Activated CD4-positive, alpha-beta T cell treated with anti-CD3 and anti-CD28 coated beads for 36 hours (primary cell): ENCODE results near the gene AGRP. TPM values are rescaled to one million over a fixed set of nuclear protein-coding genes. Genes with fewer than 3 reads are reported as not detected.
A peak's percentile ranks its signal among the peaks of the same experiment; 100 is the strongest.

Source experiments
- ATAC-seq: fragments of 200-7000 bp; cut with Tn5 transposase; one replicate; pipeline ENCODE4 v1.10.0; 2021; ENCODE audit warnings: mild to moderate bottlenecking, moderate library complexity
- CTCF ChIA-PET: fragments of 350-600 bp; sonication (Branson Sonifier 250); formaldehyde crosslinking; loops from one replicate; lab custom pipeline; 2021; ENCODE audit warnings: antibody characterized with exemption; lab: Charles Lee
- POLR2A ChIA-PET: fragments of 350-600 bp; sonication (Branson Sonifier 250); formaldehyde crosslinking; loops from one replicate; lab custom pipeline; 2021; ENCODE audit warnings: antibody characterized with exemption, inconsistent platforms; lab: Charles Lee
- DNase-seq: peaks from one replicate; pipeline ENCODE4 v3.0.0-alpha.2; 2020
- H3K27ac Mint-ChIP-seq: one replicate; pipeline ENCODE4 v1.8.0; 2021; ENCODE audit warnings: mixed read lengths
- H3K27me3 Mint-ChIP-seq: one replicate; pipeline ENCODE4 v1.8.0; 2021; ENCODE audit warnings: mixed read lengths
- H3K36me3 Mint-ChIP-seq: one replicate; pipeline ENCODE4 v1.8.0; 2021; ENCODE audit warnings: low read depth, mixed read lengths
- H3K4me1 Mint-ChIP-seq: one replicate; pipeline ENCODE4 v1.8.0; 2021; ENCODE audit warnings: mixed read lengths
- H3K4me3 Mint-ChIP-seq: one replicate; pipeline ENCODE4 v1.8.0; 2021; ENCODE audit warnings: mild to moderate bottlenecking, moderate library complexity, mixed read lengths
- H3K9me3 Mint-ChIP-seq: one replicate; pipeline ENCODE4 v1.8.0; 2021; ENCODE audit warnings: low read depth, mixed read lengths
- intact Hi-C, 2 experiments: fragments of 100-400 bp; cut with DNase I in 1 of 2; cut with micrococcal nuclease in 1 of 2; formaldehyde crosslinking; loops; one replicate each; pipeline versions ENCODE4 v1.14.2 to v1.15.1; 2022 to 2024; cut with DNase I, micrococcal nuclease
- total RNA-seq, 2 experiments: library from RNA; stranded (reverse); gene quantifications; one replicate each; pipeline ENCODE4 v1.2.3, GENCODE V29; 2021

AGRP gene
- total RNA-seq, 2 experiments from 2014 or later: not detected

DNA sequence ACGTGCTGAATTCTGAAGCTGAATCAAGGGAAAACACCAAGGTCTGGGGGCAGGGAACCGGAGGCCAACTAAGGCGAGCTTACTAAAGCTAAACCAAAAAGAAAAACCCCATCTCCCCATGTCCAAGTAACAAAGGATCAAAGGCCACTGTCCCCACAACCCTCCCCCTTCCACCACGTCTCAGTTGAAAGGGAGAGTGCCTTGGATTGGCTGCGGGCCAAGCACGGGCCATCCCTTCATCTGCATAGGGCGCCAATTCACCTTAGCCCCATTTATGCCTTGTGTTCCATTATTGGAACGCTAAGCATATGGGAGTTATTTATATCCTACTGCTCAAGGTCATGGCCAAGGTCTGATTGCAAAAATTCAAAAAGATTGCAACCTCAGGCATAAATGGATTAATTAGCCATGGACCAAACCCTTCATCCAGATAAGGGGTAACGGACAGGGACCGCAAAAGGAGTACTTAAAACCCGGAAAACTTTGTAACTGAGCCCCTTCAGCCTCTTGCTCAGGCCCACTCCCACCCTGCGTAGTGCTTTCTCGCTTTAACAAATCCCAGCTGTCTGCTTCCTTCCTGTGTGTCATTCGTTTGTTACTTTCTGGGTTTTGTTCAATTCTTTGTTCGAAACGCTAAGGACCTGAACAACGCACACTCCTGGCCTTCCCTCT lies 1.6 kb downstream of the AGRP start:
- intact Hi-C loops: loop anchor here (1.0 to 5.0 kb wide), 18 partner anchors 33 to 455 kb away; partner anchors contain the start of genes ACD (in 2 of the 2), CTCF (in 2 of the 2), PARD6A (in 2 of the 2) and C16orf86 (in 1 of the 2)
- Mint-ChIP-seq H3K27me3 (no peaks in the 10 kb centered on the region), H3K36me3 (peaks cover 10% of the 10 kb centered on the region), H3K9me3 (no peaks in the 10 kb centered on the region), H3K27ac (peak overlapping the region; percentile 98), H3K4me1 (peaks cover 24% of the 10 kb centered on the region), H3K4me3 (peak overlapping the region; percentile 97)
- ChIA-PET POLR2A (interaction anchor here (0.5 to 1.7 kb wide), 5 partner anchors 80 to 498 kb away, joined by 3 to 4 read pairs (median 3); partner anchors contain the start of genes ACD, CARMIL2 and CTCF), CTCF (interaction anchor here (0.6 to 22.2 kb wide), 30 partner anchors 9 to 519 kb away, joined by 3 to 390 read pairs (median 4); partner anchors contain the start of genes C16orf86, CTCF, ENKD1 and TMEM208)
- ATAC-seq (peak; percentile 35), DNase-seq (peak; percentile 77)

DNA sequence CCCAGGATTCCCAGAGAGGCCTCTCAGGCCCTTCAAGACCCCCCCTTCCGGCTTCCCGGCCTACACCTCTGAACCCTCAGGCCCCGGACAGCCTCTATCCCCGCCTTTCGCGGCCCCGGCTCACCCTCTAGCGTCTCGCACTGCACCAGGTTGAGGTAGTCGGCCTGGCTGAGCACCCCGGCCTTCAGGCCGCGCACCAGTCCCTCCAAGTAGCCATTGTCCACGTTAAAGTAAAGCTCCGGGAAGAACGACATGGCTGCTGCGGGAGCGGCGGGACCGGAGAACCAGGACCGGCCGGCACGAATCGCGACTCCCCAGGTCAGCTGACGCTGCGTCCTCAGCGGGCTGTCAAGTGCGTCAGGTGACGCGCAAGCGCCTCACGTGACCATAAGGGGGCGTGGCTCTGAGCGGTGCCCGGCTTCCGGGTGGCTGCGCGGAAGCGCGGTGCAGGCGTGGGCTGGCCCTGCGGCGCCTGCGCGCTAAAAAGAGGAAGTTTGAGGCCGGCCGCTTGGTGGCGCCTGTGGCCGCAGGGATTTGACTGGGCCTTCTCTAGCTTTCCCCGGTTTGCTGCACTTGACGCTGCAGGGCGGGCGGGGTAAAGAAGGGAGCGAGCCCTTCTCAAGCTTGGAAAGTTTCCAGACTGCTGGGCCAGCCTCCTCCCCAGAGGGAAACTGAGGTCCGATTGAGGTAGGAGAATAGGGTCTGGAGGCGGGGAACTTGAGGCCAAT lies 2.4 kb downstream of the AGRP start, which contains the start of gene ATP6V0D1:
Gene ATP6V0D1, minus strand, starts transcription at position 325 of the 728 bp plus-strand sequence. Its CDS starts 71 bp downstream, at position 254.
- ChIA-PET POLR2A (interaction anchor here (0.5 to 1.7 kb wide), 6 partner anchors 81 to 497 kb away, joined by 3 to 4 read pairs (median 3); partner anchors contain the start of genes ACD, CARMIL2, CTCF and RANBP10), CTCF (interaction anchor here (0.6 to 22.2 kb wide), 30 partner anchors 9 to 519 kb away, joined by 3 to 390 read pairs (median 4); partner anchors contain the start of genes C16orf86, CTCF, ENKD1 and TMEM208)
- Mint-ChIP-seq H3K4me3 (peak within 1 kb of the TSS; percentile 97), H3K36me3 (peaks cover 10% of the 10 kb centered on the region), H3K27ac (peak within 1 kb of the TSS; percentile 98), H3K4me1 (peaks cover 31% of the 10 kb centered on the region), H3K27me3 (no peaks in the 10 kb centered on the region), H3K9me3 (no peaks in the 10 kb centered on the region)
- peak; percentile 100 for DNase-seq
- intact Hi-C loops: loop anchor here (1.0 to 5.0 kb wide), 18 partner anchors 33 to 455 kb away; partner anchors contain the start of genes ACD (in 2 of the 2), CTCF (in 2 of the 2), PARD6A (in 2 of the 2) and C16orf86 (in 1 of the 2)
- peak; percentile 92 for ATAC-seq

DNA sequence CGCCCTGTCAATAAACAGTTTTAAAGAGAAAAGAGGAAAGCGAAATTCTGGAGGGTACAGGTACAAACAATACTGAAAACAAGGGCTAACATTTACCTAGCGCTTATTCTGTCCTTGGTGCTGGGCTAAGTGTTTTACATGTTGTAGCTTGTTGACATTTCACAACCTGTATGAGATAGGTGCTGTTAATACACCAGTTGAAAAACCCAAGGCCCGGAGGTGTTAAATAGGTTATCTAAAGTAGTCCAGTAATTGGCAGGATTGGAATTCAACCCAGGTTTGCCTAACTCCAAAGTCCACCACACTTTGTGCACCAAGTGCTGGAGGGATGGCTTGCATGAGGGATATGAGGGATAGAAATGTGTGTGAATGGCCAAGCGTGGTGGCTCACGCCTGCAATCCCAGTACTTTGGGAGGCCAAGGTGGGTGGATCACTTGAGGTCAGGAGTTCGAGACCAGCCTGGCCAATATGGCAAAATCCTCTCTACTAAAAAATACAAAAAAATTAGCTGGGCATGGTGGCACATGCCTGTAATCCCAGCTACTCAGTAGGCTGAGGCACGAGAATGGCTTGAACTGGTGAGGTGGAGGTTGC lies 5.3 kb downstream of the AGRP start:
- intact Hi-C loops: no loop called here
- H3K36me3 Mint-ChIP-seq: peaks cover 4% of the 10 kb centered on the region
- CTCF ChIA-PET: interaction anchor here (1.4 to 22.2 kb wide), 2 partner anchors 12 to 38 kb away, joined by 6 to 390 read pairs; no protein-coding TSS in a partner anchor
- H3K27me3 Mint-ChIP-seq: no peaks in the 10 kb centered on the region
- no peak for ATAC-seq
- no peak overlapping the region for H3K4me3 Mint-ChIP-seq
- H3K27ac Mint-ChIP-seq: no peak overlapping the region
- no peaks in the 10 kb centered on the region for H3K9me3 Mint-ChIP-seq
- DNase-seq: no peak
- POLR2A ChIA-PET: no interaction called here
- peaks cover 38% of the 10 kb centered on the region for H3K4me1 Mint-ChIP-seq

DNA sequence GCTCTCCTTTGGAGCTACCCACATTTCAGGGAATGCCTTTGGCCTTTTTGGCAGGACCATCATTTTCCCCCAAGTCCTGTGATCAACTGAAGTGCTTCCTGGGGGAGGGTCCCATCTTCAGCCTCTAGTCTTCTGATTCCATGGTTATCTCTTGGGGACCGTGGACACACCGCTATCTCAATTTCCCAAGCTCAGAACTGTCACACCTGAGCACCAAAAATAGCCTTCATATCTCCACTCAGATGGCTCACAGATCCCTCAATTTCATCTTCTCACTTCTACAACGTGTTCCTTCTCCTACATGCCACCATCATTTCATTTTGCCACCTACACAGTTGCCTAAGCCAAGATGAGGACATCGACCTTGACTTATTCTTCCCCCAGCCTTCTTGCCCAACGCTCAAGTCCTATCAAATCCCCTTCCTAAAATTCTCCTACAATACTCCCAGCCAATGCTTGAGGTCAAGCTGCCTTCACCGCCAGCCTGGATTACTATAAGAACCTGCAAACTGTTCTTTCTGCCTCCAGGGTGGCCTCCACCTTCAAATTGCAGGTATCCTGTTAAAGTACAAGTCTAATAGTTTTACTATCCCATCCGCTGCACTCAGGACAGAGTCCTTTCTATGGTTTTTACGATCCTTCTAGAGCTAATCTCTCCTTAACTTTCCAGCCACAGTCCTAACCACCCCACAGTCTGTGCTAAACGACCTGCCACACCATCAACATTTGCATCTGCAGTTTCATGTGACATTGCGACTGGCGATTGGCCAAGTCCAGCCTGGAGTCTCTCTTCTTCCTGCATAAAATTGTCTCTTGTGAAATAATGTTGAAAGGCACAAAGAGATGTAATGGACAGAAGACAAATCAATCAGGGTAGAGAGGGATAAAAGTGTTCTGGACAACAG lies 8.5 kb downstream of the AGRP start:
- no peaks in the 10 kb centered on the region for H3K36me3 Mint-ChIP-seq
- no peaks in the 10 kb centered on the region for H3K9me3 Mint-ChIP-seq
- ATAC-seq (no peak), DNase-seq (no peak)
- CTCF ChIA-PET: interaction anchor here (0.5 to 1.7 kb wide), 4 partner anchors 9 to 196 kb away, joined by 3 to 8 read pairs (median 4); partner anchors contain the start of genes ACD and TPPP3
- H3K27ac Mint-ChIP-seq: no peak overlapping the region
- POLR2A ChIA-PET: interaction anchor here (0.7 kb wide), 1 partner anchor 295 kb away, joined by 3 read pairs; no protein-coding TSS in a partner anchor
- no peak overlapping the region for H3K4me3 Mint-ChIP-seq
- intact Hi-C loops: no loop called here
- no peaks in the 10 kb centered on the region for H3K27me3 Mint-ChIP-seq
- peaks cover 33% of the 10 kb centered on the region for H3K4me1 Mint-ChIP-seq

DNA sequence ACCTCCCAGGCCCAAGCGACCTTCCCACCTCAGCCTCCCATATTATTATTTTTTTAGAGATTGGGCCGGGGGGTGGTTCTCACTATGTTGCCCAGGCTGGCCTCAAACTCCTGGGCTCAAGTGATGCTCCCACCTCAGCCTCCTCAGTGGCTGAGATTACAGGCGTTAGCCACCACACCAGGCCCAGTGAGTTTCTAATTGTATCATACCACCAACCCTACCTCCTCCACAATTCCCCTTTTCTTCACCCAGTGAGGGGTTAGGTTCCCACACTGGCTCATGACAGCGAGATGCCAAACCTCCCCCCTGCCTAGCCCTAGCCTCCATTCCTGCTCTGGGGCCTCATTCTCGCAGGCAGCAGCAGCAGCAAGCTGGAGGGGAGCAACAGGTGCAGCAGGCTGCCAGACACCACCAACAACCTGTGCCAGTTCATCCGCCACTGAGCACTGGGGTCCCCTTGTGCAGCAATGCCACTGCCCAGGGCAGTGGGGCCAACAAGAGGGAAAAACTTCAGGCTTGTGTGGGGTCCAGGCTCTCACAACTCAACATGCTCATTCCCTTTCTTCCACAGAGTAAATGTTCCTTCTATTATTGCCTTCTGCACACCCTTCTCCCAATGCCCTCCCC lies 11.5 kb downstream of the AGRP start:
- H3K4me1 Mint-ChIP-seq: peaks cover 22% of the 10 kb centered on the region
- no peak overlapping the region for H3K27ac Mint-ChIP-seq
- no peak for ATAC-seq
- POLR2A ChIA-PET: no interaction called here
- no peak for DNase-seq
- CTCF ChIA-PET: interaction anchor here (1.6 kb wide), 1 partner anchor 40 kb away, joined by 3 read pairs; no protein-coding TSS in a partner anchor
- intact Hi-C loops: no loop called here
- H3K9me3 Mint-ChIP-seq: no peaks in the 10 kb centered on the region
- H3K36me3 Mint-ChIP-seq: no peaks in the 10 kb centered on the region
- no peaks in the 10 kb centered on the region for H3K27me3 Mint-ChIP-seq
- H3K4me3 Mint-ChIP-seq: no peak overlapping the region

DNA sequence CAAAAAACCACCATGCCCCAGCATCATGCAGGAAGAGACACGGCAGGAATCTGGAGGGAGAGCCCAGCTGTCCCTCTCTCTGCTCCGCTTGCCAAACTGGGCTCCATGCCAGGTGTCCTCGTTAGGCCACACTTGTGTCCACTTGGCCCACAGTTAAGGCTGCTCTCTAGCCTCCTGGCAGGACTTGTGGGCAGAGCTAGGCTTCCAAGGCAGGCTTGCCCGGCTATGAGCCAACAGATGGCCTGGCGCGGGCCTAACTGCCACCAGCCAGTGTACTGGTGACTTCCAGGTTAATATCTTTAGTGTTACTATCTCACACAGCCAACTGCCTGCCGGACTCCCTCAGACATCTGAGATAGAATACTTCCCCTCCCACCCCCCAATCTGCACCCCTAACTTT lies 13.0 kb downstream of the AGRP start:
- Mint-ChIP-seq H3K27ac (peak overlapping the region; percentile 0), H3K27me3 (no peaks in the 10 kb centered on the region), H3K4me3 (no peak overlapping the region), H3K9me3 (no peaks in the 10 kb centered on the region), H3K4me1 (peaks cover 17% of the 10 kb centered on the region), H3K36me3 (no peaks in the 10 kb centered on the region)
- POLR2A ChIA-PET: no interaction called here
- CTCF ChIA-PET: interaction anchor here (0.7 to 2.3 kb wide), 3 partner anchors 9 to 43 kb away, joined by 3 to 8 read pairs (median 5); partner anchors contain the start of gene ATP6V0D1
- intact Hi-C loops: no loop called here
- no peak for DNase-seq
- ATAC-seq: no peak

DNA sequence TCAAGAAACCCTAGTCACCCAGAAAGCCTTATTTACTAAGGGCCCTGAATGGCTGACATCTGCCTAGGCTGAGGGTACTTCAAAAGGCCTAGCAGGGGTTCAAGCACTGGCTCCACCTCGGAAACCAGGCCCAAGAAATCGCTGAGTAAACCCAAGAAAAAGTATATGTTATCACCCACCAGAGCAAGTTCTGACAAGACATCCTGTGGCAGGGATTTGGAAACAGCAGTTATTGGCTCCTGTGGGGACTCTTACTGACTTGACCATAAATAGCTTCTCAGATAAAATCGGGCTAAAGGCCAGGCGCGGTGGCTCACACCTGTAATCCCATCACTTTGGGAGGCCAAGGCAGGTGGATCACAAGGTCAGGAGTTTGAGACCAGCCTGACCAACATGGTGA lies 14.6 kb downstream of the AGRP start:
- no peak for ATAC-seq
- intact Hi-C loops: loop anchor here in 1 of 2 experiments (5.0 kb wide), 4 partner anchors 121 to 521 kb away; partner anchors contain the start of gene PLEKHG4
- Mint-ChIP-seq H3K4me1 (peaks cover 12% of the 10 kb centered on the region), H3K36me3 (no peaks in the 10 kb centered on the region), H3K4me3 (no peak overlapping the region), H3K27me3 (no peaks in the 10 kb centered on the region), H3K27ac (no peak overlapping the region), H3K9me3 (no peaks in the 10 kb centered on the region)
- DNase-seq: no peak
- ChIA-PET CTCF (interaction anchor here (0.6 to 5.1 kb wide), 4 partner anchors 11 to 96 kb away, joined by 3 to 34 read pairs (median 4); no protein-coding TSS in a partner anchor), POLR2A (no interaction called here)

DNA sequence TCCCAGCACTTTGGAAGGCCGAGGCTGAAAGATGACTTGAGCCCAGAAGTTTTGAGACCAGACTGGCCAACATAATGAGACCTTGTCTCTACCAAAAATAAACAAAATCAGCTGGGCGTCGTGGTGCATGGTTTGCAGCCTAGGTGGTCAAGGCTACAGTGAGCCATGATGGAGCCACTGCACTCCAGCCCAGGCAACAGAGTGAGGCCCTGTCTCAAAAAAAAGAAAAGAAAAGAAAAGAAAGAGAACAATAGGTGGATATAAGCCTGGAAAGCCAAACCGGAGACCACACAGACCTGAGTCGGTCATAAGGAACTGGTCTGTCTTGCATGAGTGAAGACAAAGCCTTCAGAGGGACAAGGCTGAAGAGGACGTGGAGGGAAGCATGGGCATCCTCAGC lies 16.8 kb downstream of the AGRP start:
- no peak overlapping the region for H3K27ac Mint-ChIP-seq
- H3K4me1 Mint-ChIP-seq: peaks cover 7% of the 10 kb centered on the region
- POLR2A ChIA-PET: no interaction called here
- no peak overlapping the region for H3K4me3 Mint-ChIP-seq
- ATAC-seq (no peak), DNase-seq (no peak)
- H3K27me3 Mint-ChIP-seq: no peaks in the 10 kb centered on the region
- CTCF ChIA-PET: interaction anchor here (0.5 to 5.1 kb wide), 9 partner anchors 9 to 713 kb away, joined by 3 to 34 read pairs (median 6); partner anchors contain the start of gene ATP6V0D1
- H3K36me3 Mint-ChIP-seq: no peaks in the 10 kb centered on the region
- no peaks in the 10 kb centered on the region for H3K9me3 Mint-ChIP-seq
- intact Hi-C loops: loop anchor here in 1 of 2 experiments (5.0 kb wide), 4 partner anchors 119 to 519 kb away; partner anchors contain the start of gene PLEKHG4

DNA sequence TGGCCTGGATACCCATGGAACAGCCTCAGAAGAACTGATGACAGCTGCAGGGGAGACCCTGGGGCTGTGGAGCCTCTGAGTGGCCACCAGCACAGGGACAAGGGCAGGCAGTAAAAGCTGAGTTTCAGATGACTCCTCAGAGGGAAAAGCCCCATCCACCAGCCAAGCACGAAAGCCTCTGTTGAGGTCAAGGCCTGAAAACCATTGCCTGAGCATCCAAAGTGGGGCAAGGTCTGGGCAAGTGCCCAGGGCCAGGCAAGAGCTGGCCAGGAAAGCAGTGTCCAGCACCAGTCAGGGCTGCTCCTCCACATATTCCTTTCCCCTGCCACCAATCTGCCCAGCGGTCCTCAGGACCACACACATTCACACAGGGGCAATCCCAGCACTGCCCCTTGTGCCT lies 18.8 kb downstream of the AGRP start:
- intact Hi-C loops: loop anchor here in 1 of 2 experiments (2.0 kb wide), 1 partner anchor 36 kb away; no protein-coding TSS in a partner anchor
- ATAC-seq (no peak), DNase-seq (no peak)
- Mint-ChIP-seq H3K27me3 (no peaks in the 10 kb centered on the region), H3K4me1 (peaks cover 4% of the 10 kb centered on the region), H3K9me3 (no peaks in the 10 kb centered on the region), H3K4me3 (no peak overlapping the region), H3K27ac (no peak overlapping the region), H3K36me3 (no peaks in the 10 kb centered on the region)
- ChIA-PET POLR2A (no interaction called here), CTCF (interaction anchor here (0.6 to 5.1 kb wide), 6 partner anchors 16 to 578 kb away, joined by 3 to 34 read pairs (median 4); no protein-coding TSS in a partner anchor)
